ENCODE data around the gene BRINP2.

DNA sequence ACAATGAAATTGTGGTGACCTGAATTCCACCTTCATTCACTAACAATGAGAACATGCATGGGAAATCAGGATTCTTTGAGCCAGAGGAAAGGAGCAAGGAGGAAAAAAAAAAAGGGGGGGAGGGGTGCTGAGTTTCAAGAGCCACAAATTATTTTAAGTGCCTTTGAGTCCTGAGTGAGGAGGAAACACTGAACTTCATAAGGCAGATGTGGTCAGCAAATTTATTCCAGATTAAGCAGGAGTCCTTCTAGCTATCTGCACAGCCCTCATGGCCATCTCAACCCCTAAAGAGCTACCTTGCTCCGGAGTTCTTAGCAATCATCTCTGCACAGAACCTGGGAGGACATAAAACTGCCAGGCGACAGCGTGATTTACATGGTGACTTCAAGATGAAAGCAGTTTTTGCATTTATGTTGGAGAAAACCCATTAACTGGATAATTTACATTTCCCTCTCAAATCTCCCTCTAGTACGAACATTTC is 27.9 kb upstream of the BRINP2 start:
- TF ChIP-seq, protein P1, sequence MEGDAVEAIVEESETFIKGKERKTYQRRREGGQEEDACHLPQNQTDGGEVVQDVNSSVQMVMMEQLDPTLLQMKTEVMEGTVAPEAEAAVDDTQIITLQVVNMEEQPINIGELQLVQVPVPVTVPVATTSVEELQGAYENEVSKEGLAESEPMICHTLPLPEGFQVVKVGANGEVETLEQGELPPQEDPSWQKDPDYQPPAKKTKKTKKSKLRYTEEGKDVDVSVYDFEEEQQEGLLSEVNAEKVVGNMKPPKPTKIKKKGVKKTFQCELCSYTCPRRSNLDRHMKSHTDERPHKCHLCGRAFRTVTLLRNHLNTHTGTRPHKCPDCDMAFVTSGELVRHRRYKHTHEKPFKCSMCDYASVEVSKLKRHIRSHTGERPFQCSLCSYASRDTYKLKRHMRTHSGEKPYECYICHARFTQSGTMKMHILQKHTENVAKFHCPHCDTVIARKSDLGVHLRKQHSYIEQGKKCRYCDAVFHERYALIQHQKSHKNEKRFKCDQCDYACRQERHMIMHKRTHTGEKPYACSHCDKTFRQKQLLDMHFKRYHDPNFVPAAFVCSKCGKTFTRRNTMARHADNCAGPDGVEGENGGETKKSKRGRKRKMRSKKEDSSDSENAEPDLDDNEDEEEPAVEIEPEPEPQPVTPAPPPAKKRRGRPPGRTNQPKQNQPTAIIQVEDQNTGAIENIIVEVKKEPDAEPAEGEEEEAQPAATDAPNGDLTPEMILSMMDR (optimal IDR thresholded peaks at IDR 0.05 in 1 of 3, IDR thresholded peaks at IDR 0.05 in 1 of 3, conservative IDR thresholded peaks at IDR 0.05 in 1 of 3; ENCODE audit: extremely low read depth in 1 of 3, insufficient read depth in 2 of 3, low read length in 3 of 3): no peak
- TF ChIP-seq EZH2 (IDR thresholded peaks at IDR 0.05; ENCODE audit: low read length): no peak

All from keratinocyte (primary cell).